ENCODE data around the gene RAB31.

- TF ChIP-seq POLR2A (IDR thresholded peaks at IDR 0.05; ENCODE audit: low read depth, low read length): no peak
- no peak for TF ChIP-seq POLR2AphosphoS5 (IDR thresholded peaks at IDR 0.05; ENCODE audit: low read depth, low read length)
- TF ChIP-seq TAF1 (IDR thresholded peaks at IDR 0.05; ENCODE audit: low read depth, low read length): no peak
- no peak for TF ChIP-seq PAX5 (IDR thresholded peaks at IDR 0.05; ENCODE audit: insufficient read depth, low read length, severe bottlenecking)
- TF ChIP-seq POU2F2 (IDR thresholded peaks at IDR 0.05; ENCODE audit: low read depth, low read length): no peak
- no peak for TF ChIP-seq SPI1 (IDR thresholded peaks at IDR 0.05; ENCODE audit: low read depth, low read length)
Measured at GRCh38 chr18:9806905-9807304, 98.8 kb downstream of the RAB31 start.

Measured in GM12891 (cell line).